Measurements from ENCODE around the gene ABCB4.

The ABCB4 gene

DNA sequence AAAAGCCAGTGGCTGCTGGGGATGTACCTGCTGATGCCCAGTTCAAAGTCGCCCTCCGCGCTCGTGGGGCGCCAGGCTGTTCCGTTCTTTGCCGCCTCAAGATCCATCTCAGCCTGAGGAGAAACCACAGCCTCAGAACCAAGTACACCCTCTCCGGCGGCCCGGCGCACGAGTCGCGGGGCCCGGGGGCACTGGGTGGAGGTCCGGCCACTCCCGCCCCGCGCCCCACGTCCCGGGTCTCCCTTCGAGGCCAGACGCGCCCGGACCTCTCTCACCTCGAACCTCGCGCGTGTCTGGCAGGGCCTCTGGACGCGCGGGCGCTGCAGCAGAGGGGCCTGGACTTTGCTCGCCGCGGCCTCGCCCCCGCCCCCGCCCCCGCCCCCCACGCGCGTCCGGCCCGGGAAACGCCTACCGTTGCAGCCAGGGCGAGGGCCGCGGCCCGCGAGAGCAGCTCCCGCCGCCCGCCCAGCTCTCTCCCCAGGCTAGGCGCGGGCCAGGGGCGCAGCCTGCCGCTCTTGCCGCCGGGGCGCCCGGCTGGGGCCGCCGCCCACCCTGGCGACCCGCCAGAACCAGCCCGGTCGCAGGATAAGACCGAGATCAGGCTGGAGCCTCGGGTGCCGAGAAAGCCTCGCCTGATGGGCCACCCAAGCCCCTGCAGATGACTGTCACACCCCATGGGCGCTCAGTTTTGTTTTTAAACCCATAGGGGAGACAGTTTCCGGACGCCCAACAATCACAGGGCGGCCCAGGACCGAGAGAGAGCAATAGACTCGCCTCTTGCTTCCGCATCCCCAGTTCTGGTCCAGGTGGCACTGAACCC, at the start of gene ABCB4:
TSS of gene ABCB4 (minus strand) at position 322 of the 820 bp plus-strand sequence. CDS start at position 107, 215 bp downstream.
- no peak for DNase-seq

DNA sequence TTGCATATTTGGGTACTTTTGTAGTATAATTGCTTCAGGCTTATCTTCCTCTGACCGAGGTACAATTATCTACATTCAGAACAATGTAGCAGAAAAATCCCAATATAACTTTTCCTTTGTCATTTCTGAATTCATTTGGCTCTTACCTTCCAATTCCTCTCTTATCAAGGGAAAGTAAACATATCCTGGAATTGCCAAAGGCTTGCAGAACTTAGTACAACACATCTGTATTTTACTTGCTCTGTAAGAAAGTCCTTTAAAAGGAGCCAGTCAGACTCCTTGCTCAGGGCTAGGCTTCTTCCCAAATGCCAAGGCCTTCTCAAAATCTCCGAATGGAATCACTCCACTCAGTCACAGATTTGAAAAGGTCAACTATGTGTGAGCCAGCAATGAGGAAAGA, 43.3 kb upstream of the ABCB4 start:
- no peak for DNase-seq

- no peak for DNase-seq
Measured at GRCh38 chr7:87517891-87518290, 42.4 kb upstream of the ABCB4 start.

- no peak for DNase-seq
Measured at GRCh38 chr7:87517136-87517815, 41.8 kb upstream of the ABCB4 start.

GRCh38 chr7:87513735-87514335, 38.4 kb upstream of the ABCB4 start:
- no peak for DNase-seq

DNA sequence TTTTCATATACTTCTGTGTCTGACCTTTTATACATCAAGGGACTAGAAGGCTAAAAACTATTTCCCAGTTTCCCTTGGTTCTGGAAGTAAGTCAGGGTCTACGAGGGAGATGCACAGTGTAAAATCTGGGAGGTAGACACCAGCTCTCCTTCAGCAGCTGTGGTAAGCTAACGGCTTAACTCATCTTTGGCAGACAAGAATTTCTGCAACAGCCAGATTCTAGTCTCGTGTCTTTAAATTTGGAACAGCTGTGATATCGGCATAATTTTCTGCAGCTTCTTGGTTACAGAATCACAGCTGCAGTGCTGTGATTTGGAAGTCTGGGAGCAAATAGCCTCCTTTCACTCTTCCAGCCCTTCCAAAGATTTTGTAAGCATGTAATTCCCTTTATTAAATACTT, 37.4 kb upstream of the ABCB4 start:
- DNase-seq = no peak

- no peak for DNase-seq
Measured at GRCh38 chr7:87511510-87511909, 36.0 kb upstream of the ABCB4 start.

GRCh38 chr7:87510411-87510875, 35.0 kb upstream of the ABCB4 start:
- no peak for DNase-seq

GRCh38 chr7:87507446-87507845, 32.0 kb upstream of the ABCB4 start:
- no peak for DNase-seq

DNA sequence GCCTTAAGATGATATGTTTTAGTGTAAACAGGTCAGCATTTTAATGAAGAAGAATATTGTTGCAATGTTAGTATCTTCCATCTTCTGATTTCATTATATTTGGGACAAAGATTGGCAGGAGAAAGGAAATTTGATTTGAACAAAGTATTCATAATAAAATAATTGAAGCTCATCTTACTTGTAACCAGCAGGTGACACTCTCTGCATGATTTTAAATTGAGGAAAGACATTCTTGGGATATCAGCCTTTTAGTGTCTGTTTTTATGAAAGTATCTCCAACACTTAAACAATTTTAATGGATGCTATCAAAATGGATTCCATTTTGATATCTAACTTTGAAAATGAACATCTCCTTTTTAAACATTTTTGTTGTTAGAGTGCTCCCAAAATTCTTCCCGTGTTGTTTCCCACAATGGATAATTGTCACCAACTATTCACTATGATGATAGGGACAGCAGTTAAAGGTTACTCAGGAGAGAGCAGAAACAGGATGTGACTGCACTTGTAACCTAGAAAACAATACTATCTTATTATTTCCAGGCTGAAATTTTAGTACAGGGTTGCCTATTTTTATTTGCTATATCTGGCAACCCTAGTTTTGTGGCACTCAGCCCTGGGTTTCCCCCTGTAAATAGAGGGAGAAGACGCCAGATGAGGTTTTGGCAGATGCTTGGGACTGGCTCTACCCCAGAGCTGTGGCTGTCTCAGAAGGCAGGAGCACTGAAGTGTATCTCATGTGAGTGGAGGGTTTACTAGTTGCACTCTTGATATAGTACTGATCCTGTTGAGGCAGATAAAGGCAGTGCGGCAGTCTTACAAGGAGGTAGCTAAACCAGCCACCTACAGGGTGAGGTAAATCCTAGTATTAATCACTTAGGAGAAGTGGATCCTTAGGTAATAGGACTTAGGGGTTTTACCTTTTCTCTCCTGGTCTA, 31.0 kb upstream of the ABCB4 start:
- DNase-seq = no peak

DNA sequence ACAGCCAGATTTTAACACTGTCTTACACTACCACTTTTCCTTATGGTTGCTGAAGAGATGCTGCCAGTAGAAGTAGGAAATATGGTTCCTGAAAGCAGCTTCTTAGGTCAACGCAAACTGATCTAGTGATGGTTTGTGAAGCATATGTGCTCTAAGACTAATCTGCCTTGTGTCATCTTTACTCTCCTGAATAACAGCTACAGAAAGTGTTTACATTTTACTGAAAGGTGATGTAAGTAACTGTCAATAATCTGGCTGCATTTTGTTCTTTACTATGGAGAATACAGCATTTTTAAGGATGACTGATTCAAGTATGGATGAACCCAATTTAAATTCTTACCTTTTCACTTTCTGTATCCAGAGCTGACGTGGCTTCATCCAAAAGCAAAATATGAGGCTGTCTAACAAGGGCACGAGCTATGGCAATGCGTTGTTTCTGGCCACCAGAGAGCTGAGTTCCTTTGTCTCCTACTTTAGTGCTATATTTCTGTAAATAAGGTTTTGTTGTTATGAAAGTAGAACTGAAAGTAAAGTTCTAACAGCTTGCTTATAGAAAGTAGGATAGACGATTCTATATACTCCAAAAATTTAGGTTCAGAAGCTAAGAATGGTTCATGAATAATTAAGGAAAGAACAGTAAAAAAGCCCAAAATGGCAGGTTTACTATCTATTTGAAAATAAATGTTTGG, 30.2 kb upstream of the ABCB4 start:
- DNase-seq = no peak

- DNase-seq = no peak
Measured at GRCh38 chr7:87505122-87505521, 29.6 kb upstream of the ABCB4 start.

DNA sequence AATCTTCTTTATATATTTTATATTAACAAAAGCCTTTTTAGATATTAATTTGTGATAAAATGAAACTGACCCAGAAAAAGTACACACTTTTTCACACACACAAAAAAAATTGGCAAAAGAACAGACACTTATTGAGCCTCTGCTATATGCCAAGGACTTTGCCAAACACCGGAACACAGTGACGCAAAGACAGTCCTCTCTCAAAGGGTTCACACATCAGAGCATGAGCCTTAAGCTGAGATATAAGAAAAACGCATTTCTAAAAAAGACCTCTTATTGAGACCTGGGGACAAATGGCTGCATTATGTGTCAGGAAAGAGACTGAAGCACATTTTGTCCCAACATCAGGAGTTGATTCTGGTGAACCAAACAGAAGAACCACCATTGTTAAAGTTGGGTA, 24.0 kb upstream of the ABCB4 start:
- DNase-seq = no peak

DNA sequence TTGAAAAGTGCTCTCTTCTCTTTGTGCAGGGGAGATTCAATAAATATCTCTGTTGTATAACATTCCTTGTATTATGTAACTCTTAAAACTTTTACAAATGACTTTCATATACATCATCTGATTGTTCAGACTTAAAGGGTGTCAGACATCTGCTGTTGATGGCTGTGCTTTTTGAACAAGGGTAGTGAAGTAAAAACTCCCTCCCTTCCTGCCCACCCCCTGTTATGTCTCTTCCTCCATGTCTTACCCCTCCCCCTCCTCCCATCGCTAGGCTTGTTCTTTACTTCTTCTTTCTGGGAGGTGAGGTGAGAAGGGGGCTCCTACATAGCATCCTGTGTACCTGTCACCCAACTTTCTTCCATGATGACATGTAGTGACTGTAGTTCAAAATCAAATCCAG, 23.4 kb upstream of the ABCB4 start:
- no peak for DNase-seq

GRCh38 chr7:87497482-87497881, 22.0 kb upstream of the ABCB4 start:
- DNase-seq = no peak

- DNase-seq = no peak
Measured at GRCh38 chr7:87495366-87495765, 19.9 kb upstream of the ABCB4 start.

DNA sequence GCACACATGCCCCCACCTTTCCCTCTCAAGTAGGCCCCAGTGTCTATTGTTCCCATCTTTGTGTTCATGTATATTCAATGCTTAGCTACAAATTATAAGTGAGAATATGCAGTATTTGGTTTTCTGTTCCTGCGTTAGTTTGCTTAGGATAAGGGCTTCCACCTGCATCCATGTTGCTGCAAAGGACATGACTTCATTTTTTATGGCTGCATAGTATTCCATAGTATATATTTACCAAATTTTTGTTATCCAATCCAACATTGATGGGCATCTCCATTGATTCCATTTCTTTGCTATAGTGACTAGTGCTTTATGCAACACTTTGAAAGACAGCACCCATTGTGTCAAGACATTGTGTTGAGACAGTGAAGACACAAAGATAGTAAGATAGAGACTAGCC, 19.0 kb upstream of the ABCB4 start:
- DNase-seq = no peak

- no peak for DNase-seq
Measured at GRCh38 chr7:87483131-87483530, 7.7 kb upstream of the ABCB4 start.

DNA sequence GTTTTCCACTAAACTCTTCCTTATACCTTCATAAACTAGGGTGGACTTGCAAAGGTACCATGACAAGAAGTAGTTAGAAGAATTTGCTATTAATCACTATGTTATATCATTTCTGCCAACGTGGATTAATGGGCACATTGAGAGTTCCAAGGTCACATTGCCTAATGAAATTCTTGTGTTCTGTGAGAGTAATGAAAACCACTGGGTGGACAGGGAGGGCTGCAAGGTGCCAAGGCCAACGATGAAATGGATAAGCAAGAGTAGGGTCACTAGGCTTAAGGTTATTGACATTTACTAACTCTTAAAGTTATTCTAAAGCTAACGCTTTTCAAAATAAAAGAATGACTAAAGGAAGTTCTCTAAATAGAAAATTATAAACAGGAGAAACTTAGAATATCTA, 6.6 kb upstream of the ABCB4 start:
- DNase-seq = no peak

GRCh38 chr7:87480386-87480785, 4.9 kb upstream of the ABCB4 start:
- DNase-seq = no peak

DNA sequence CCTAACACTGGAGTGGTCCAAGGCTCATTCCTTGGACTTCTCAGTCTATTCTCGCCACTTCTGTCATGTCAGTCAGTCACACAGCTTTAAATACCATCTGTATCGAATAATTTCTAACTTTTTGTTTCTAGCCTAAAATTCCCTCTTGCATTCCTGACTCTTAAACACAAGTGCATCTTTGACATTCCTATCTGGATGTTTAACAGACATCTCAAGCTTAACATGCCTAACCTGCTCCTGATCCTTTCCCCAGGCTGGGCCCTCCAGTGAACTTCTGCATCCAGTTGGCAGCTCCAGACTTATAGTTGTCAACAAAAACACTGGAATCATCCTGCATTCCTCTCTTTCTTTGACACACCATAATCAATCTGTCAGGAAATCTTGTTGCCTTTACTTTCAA, 4.5 kb upstream of the ABCB4 start:
- no peak for DNase-seq

GRCh38 chr7:87476179-87476557, 688 bp upstream of the ABCB4 start:
- no peak for DNase-seq
